ENCODE data around the gene IRAK2. TPM values are rescaled to one million over a fixed set of nuclear protein-coding genes. Genes with fewer than 3 reads are reported as not detected.
"Not testable (repeated sequence)": the region's sequence is repeated elsewhere in the genome, so short reads cannot be mapped to it uniquely, and the experiment has no call there.

IRAK2 gene
- total and polyA plus RNA-seq, 12 donors: 0.73 to 3.6 (median 1.3) TPM

DNA sequence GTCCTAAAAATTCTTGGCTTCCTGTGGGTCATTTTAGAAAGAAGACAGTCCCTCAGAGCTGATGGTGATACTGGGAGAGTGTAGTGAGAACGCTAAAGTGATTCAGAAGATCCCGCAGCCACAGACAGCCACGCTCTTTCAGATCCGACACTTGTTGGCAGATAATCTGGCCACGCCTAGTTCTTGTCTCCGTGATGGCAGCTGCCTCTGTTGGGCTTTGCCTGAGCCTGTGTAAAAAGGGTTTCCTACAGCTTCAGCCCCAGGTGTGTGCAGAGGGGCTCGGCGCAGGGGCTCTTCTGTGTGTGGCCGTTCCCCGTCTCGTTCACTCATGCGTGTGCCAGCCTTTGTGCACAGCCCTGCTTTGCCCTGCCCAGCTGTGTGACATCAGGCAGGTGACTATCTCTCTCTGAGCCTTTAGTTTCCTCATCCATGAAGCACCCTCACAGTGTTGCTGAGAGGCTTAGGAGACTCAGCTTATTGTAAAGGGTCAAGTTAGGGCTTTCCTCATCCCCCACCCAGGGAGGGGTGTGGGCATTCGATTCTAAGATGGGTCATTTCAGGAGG lies 6.3 kb downstream of the IRAK2 start:
- TF ChIP-seq, protein P1, sequence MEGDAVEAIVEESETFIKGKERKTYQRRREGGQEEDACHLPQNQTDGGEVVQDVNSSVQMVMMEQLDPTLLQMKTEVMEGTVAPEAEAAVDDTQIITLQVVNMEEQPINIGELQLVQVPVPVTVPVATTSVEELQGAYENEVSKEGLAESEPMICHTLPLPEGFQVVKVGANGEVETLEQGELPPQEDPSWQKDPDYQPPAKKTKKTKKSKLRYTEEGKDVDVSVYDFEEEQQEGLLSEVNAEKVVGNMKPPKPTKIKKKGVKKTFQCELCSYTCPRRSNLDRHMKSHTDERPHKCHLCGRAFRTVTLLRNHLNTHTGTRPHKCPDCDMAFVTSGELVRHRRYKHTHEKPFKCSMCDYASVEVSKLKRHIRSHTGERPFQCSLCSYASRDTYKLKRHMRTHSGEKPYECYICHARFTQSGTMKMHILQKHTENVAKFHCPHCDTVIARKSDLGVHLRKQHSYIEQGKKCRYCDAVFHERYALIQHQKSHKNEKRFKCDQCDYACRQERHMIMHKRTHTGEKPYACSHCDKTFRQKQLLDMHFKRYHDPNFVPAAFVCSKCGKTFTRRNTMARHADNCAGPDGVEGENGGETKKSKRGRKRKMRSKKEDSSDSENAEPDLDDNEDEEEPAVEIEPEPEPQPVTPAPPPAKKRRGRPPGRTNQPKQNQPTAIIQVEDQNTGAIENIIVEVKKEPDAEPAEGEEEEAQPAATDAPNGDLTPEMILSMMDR (IDR thresholded peaks at IDR 0.05): no peak
- DNase-seq (no peak), ATAC-seq (no peak)
- Histone ChIP-seq H3K36me3 (peaks cover 0 to 6% (median 0%) of the 10 kb centered on the region in 9 donors), H3K9me3 (peaks cover 0 to 12% (median 0%) of the 10 kb centered on the region in 11 donors), H3K4me3 (no peak overlapping the region), H3K4me1 (peaks cover 0 to 31% (median 0%) of the 10 kb centered on the region in 9 donors), H3K27me3 (no peaks in the 10 kb centered on the region), H3K27ac (no peak overlapping the region)
- WGBS, 2 donors: 86% methylated on average over 13 of the region's 13 CpGs
- intact Hi-C loops (cut with DNase I): no loop called here

DNA sequence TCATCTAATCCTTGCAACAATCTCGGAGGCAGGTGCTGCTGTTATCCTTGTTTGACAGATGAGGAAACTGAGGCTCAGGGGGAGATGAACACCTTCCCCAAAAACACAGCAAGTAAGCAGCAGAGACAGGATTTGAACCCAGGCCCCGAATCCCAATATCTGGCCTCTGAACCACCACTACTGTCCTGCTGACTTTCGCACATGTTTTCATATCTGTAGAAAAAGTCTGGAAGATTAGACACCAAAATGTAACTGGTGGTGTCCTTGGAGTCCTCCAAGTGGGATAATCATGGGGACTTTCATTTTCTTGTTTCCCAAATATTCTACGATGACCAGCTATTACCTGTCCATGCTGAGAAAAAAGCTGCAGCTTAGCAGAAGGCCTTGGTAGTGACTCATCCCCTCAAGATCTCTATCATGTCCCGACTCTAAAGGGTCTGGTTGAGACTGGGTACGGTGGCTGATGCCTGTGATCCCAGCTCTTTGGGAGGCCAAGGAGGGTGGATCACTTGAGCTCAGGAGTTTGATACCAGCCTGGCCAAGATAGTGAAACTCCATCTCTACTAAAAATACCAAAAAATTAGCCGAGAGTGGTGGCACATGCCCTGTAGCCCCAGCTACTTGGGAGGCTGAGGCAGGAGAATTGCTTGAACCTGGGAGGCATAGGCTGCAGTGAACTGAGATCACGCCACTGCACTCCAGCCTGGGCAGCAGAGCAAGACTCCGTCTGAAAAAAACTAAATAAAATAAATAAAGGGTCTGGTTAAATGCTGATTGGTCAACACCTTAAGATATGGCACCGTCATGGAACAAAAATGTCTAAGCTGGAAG lies 8.6 kb downstream of the IRAK2 start:
- ATAC-seq: peak in 1 of 8 donors; percentile 2
- H3K4me3 ChIP-seq: no peak overlapping the region
- WGBS, 2 donors: 83 to 86% methylated on average over 10 of the region's 10 CpGs

DNA sequence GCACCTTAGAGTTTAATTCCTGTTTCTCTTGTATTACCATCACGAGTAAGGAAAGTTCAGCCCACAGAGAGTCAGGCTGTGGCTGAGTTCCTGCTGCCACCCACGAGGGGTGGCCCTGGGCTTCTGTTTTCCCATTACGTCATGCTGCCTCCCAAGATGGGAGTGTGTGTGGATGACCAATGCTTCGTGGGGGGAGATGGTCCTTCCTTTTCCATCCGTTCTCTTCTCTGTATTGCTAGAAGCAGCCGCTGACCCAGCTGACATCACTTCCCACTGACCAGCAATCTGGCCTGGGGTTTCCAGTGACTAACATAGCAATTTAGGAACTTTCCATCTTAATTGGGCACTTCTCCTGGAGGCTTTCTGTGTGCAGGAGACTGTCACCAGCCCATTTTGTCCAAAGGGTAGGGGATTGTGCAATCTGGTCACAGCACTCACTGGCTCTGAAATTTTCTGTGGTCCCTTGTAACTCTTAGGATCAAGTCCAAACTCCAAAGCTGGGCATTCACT lies 9.3 kb downstream of the IRAK2 start:
- DNase-seq (peak; percentile 32 to 85), ATAC-seq (peak; percentile 91 to 97 (median 95))
- TF ChIP-seq, protein P1 (IDR thresholded peaks at IDR 0.05): no peak
- peaks cover 0 to 5% (median 0%) of the 10 kb centered on the region in 11 donors for H3K9me3 ChIP-seq
- H3K27ac ChIP-seq: peak overlapping the region in 8 of 10 donors; percentile 19 to 89 (median 76)
- no peak overlapping the region for H3K4me3 ChIP-seq
- no peaks in the 10 kb centered on the region for H3K27me3 ChIP-seq
- intact Hi-C loops (cut with DNase I): no loop called here
- peaks cover 0 to 25% (median 0%) of the 10 kb centered on the region in 9 donors for H3K4me1 ChIP-seq
- 21 to 45% methylated on average over 6 of the region's 6 CpGs for WGBS, 2 donors
- H3K36me3 ChIP-seq: peaks cover 0 to 19% (median 0%) of the 10 kb centered on the region in 9 donors

More for the DNA sequence above, 8.6 kb downstream of the IRAK2 start:
- no peak for DNase-seq
- peaks cover 0 to 25% (median 0%) of the 10 kb centered on the region in 9 donors for H3K4me1 ChIP-seq
- peaks cover 0 to 13% (median 0%) of the 10 kb centered on the region in 9 donors for H3K36me3 ChIP-seq
- peaks cover 0 to 11% (median 0%) of the 10 kb centered on the region in 11 donors for H3K9me3 ChIP-seq
- H3K27me3 ChIP-seq: no peaks in the 10 kb centered on the region
- intact Hi-C loops (cut with DNase I): no loop called here
- TF ChIP-seq, protein P1 (IDR thresholded peaks at IDR 0.05): no peak
- peak overlapping the region in 8 of 10 donors; percentile 19 to 89 (median 76) for H3K27ac ChIP-seq

DNA sequence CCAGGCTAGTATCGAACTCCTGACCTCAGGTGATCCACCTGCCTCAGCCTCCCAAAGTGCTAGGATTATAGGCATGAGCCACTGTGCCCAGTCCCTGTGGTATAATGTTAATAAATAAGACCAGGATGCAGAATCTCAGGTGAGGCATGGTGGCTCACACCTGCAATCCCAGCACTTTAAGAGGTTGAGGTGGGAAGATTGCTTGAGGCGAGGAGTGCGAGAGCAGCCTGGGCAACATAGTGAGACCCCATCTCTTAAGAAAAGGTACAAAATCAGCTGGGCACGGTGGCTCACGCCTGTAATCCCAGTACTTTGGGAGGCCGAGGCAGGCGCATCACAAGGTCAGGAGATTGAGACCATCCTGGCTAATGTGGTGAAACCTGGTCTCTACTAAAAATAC lies 10.6 kb downstream of the IRAK2 start:
- peaks cover 0 to 28% (median 0%) of the 10 kb centered on the region in 9 donors for H3K36me3 ChIP-seq
- H3K27ac ChIP-seq; H3K9me3 ChIP-seq; ATAC-seq; intact Hi-C loops (cut with DNase I); DNase-seq; H3K27me3 ChIP-seq; H3K4me3 ChIP-seq: not testable (repeated sequence)
- WGBS, 2 donors: 98 to 99% methylated on average over 7 of the region's 7 CpGs
- H3K4me1 ChIP-seq: peaks cover 0 to 25% (median 0%) of the 10 kb centered on the region in 9 donors

- H3K27ac ChIP-seq; H3K9me3 ChIP-seq; H3K4me3 ChIP-seq; H3K27me3 ChIP-seq; DNase-seq; ATAC-seq; intact Hi-C loops (cut with DNase I): not testable (repeated sequence)
- 85 to 97% methylated on average over 4 of the region's 4 CpGs for WGBS, 2 donors
- peaks cover 0 to 25% (median 0%) of the 10 kb centered on the region in 9 donors for H3K4me1 ChIP-seq
- H3K36me3 ChIP-seq: peaks cover 0 to 28% (median 0%) of the 10 kb centered on the region in 9 donors
These were observed 11.4 kb downstream of the IRAK2 start for GRCh38 chr3:10176150-10176549.

Measured in heart right ventricle (tissue), 16 donors.